GM18867 (cell line): Measurements from ENCODE around the gene TRAPPC6A.

ENCODE experiments used
- ATAC-seq: cut with Tn5 transposase; IDR thresholded peaks from one replicate; pipeline ENCODE4 v1.9.1; 2021; ENCODE audit warnings: mild to moderate bottlenecking, moderate library complexity; ENCODE audit not compliant: unreplicated experiment

TRAPPC6A gene, protein sequence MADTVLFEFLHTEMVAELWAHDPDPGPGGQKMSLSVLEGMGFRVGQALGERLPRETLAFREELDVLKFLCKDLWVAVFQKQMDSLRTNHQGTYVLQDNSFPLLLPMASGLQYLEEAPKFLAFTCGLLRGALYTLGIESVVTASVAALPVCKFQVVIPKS

DNA sequence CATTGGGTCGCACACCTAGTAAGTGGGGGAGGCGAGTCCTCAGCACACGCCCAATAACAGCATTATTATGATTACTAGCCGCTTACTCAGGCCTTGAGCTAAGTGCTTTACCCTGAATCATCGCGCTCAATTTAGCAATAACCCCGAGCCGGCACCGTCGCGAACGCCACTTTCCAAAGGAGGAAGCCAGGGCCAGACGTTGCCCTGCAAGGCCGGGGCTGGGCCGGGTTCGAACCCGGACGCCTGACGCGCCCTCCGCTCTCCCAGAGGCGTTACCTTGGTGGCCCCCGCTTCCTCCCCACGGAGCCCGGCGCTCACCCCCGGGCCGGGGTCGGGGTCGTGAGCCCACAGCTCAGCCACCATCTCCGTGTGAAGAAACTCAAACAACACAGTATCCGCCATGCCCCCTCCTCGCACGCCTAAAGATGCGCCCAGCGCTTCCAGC is at the start of gene TRAPPC6A:
TSS of gene TRAPPC6A (minus strand) at position 421 of the 445 bp plus-strand sequence. CDS start at position 402, 19 bp downstream.
- peak; percentile 10 for ATAC-seq

DNA sequence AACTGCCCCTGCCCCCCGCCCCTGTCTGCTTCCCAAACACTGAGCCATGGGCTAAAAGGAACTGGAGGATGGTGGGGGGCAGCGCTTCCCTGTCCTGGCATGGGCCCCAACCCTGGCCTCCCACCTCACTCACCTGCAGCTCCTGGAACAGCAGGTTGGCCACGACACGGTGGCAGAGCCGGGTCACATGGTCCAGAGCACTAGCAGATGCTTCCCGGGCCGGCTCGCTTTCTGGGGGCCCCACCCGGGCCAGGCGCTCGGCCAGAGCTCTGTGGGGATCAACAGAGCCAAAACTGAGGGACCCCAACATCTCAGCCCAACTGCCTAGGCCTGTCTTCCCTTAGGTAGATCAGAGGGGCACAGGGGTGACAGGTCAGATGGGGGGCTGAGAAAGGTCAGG is 46.6 kb upstream of the TRAPPC6A start:
- ATAC-seq, result no peak

DNA sequence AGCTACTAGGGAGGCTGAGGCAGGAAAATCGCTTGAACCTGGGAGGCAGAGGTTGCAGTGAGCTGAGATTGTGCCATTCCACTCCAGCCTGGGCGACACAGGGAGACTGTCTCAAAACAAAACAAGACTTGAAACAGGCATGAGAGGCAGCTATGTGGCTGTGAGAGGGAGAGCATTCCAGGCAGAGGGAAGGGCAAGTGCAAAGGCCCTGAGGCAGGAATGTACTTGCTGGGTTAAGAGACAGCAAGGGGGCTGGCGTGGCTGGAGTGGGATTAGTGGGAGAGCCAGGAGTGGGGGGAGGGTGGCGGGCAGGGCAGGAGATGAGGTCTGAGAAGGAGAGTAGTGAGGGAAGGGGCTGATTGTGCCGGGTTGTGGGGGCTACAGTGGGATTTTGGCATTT is 45.8 kb upstream of the TRAPPC6A start:
- no peak for ATAC-seq

DNA sequence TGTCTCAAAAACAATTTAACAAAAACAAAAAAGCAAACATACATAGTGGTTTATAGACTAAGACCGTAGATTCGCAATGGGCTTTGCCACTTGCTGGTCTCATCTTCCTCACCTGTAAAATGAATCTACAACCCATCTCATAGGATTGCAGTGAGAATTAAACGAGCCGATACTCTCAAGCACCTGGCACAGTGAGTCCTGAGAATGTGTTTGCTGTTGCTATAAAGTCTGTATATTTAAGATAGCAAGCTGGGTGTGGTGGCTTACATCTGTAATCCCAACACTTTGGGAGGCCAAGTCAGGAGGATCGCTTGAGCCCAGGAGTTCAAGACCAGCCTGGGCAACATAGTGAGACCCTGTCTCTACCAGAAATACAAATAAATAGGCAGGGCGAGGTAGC is 44.7 kb upstream of the TRAPPC6A start:
- ATAC-seq, result no peak

DNA sequence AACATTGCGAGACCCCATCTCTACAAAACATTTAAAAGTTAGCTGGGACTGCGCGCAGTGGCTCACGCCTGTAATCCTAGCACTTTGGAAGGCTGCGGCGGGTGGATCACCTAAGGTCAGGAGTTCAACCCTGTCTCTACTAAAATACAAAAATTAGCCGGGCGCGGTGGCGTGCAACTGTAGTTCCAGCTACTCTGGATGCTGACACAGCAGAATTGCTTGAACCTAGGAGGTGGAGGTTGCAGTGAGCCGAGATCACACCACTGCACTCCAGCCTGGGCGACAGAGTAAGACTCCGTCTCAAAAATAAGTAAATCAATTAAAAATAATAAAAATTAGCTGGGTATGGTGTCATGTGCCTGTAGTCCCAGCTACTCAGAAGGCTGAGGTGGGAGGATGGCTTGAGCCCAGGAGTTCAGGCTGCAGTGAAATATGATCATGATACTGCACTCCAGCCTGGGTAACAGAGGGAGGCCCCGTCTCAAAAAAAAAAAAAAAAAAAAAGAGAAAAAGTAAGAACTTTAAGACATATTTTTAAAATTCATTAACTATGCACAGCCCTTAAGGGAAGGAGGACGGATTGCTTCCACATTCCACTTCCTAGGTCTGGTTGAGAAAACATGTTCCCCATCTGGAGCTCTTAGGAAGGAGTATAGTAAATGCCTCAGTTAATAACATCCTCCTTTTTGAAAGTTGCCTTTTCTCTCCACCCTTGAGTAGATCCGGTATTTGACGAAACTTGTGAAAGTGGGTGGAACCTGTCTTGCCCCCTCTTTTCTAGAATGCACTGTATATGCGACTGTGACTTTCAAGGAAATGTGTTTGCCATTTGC is 41.1 kb upstream of the TRAPPC6A start:
- ATAC-seq, result no peak

DNA sequence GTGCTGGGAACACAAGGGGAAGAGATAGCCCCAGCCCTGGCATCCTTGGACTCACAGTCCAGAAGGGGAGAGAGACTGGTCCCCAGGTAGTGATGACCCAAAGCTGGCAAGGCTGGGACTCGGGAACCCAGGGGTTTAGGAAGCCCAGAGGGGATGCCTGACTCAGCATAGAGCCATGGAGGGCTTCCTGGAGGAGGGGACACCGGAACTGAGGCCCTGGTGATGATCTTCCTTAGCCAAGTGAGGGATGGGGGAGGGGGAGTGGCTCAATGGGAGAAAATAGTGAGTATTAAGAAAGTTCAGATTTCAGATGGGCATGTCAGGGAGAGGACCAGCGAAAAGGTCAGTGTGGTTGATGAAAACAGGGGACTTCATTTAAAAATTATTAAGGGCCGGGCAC is 40.4 kb upstream of the TRAPPC6A start:
- ATAC-seq, result no peak

DNA sequence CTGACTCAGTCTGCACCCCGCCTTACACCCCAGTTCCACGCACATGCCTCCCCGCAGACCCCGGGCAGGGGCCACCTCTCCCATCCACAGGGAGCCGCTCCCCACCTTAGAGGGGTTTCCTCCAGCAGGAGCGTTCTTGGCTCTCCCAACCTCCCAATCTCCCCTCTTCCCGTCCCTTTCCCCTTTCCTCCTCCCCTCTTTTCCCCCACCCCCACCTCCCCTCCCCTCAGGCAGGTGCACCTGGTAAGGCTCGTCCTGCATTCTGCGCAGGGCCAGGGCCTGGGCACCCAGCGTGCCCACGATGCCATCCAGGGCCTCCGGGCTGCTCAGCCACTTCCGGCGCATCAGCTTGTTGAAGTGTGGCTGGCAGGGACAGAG is 39.9 kb upstream of the TRAPPC6A start:
- ATAC-seq, result no peak

DNA sequence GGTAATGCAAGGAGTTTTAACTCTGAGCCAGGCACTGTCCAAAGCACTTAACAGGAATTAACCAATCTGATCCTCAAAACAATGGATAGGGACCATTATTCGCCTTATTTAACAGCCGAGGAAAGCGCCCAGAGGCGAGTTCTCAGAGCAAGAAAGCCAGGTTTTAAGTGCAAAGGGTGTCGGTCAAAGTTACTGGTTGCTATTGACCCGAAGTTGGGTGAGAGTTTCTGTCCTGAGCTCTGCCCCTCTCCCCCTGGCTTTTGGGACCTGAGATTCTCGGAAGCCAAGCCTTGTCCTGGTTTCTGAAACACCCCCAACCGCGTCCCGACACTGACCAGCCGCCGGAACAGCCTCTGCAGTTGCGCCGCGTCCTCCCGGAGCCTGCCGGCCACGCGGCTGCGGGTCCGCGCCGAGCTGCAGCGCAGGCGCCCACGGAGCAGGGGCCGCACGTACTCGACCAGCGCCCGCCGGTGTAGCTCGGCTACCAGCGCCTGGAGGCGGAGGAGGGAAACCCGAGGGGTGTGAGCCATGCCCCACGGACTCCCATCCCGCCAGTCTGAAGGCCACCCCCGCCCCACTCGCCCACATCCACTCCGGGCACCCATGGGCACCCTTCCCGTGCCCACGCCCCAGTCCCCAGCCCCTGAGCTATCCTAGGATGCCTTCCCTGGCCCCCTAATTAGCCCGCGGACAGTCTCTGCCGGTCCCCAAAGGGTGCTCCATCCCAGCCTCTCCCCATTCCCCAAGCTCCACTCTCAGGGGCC is 39.3 kb upstream of the TRAPPC6A start:
- no peak for ATAC-seq

DNA sequence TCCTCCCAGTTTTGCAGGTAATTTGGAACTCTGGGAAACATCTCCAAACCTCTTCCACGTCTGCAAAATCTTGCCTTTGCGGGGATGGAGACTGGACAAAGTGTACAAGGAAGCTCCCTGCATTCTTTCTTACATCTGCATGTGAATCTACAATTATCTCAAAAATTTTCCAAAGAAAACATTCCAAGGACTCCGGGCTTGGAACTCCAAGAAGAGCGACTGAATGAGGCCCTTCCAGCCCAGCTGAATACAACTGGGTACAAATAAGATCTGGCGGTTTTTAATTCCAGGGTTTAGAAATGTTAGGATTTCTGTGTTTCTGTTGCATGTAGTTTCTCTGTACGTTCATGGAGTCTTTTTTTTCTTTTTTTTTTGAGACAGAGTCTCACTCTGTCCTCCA is 38.6 kb upstream of the TRAPPC6A start:
- ATAC-seq, result no peak

DNA sequence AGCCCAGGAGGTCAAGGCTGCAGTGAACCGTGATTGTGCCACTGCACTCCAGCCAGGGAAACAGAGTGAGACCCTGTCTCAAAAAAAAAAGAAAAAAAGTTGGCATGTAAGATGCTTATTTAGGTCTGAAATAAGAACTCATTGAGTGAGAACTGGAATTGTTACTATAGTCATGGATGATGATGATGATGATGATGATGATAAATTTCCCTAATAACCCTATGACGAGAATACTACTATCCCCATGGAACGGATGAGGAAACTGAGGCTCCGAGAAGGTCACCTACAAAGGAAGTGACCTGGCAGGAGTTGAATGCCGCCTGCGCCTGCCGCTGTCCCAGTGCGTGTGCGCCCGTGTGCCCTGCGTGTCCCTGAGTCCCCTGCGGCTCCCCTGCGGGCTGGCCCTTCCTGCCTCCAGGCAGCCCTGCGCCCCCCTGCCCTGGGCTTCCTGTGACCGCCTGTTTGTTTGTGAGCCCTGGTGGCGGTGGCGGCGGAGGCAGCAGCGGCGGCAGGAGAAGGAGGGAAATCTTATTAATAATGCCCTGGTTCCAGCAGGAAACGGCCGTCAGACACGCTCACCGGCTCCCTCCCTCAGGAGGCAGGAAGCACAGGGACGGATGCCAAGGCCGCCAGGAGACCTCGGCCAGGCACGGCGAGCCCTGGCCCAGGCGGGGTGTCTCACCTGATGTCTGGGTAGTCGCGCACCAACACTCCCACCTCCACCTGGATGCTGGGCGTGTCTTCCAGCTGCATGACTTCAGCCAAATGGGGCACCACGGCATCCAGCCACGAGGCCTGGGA is 37.6 kb upstream of the TRAPPC6A start:
- ATAC-seq, result no peak

DNA sequence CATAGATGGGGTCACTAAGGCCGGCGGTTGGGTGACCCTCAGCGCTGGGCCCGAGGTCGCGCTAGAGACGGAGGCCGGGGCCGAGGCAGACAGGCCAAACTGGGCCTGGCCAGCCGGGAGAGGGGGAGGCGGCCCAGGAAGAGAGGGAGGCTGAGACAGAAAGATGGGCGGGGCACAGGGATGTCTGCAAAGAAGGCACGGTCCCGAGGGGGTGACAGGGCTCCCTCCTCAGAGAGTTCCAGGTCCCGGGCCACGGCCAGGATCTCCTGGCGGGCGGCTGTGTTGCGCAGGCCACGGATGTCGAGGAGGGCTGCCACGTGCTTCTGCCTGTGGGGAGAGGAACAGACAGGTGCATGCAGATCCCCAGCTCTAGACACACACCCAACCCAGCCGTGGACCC is 35.0 kb upstream of the TRAPPC6A start:
- ATAC-seq, result no peak

DNA sequence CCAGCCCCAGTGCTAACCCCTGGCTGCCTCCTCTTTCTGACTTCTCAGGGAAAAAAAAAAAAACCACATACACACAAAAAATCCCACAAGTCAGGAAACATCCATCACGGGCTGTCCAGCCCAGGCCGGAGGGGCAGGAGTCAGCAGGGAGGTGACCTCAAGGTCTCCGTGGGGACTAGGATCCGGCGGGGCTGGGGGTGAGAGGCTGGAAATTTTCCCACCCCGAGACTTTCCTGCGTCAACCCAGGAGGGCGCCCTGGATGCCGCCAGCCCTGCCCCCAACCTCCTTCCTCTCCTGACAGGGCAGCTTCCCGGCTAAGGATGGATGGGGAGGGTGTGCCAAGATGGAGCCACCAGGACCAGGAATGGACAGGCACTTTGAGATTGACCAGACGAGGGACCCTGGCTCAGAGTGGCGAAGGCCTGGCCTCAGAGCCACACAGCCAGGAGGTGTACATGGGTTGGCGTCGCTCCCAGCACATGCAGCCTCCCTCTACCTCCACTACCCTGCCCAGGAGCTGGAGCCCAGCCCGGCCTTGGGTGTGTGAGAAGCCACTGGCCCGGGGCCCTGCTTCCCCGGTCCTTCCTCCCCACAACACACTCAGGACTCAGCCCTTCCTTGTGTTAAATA is 33.8 kb upstream of the TRAPPC6A start:
- ATAC-seq, result no peak

DNA sequence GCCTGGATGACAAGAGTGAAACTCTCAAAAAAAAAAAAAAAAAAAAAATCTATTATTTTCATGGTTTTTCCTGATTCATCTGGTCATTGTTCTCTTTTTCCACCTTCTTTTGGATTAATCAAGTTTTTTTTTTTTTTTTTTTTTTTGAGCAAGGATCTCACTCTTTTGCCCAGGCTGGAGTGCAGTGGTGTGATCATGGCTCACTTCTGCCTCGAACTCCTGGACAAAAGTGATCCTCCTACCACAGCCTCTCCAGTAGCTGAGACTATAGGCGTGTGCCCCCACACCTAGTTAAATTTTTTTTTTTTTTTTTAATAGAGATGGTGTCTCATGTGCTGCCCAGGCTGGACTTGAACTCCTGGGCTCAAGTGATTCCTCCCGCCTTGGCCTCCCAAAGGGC is 28.3 kb upstream of the TRAPPC6A start:
- ATAC-seq, result no peak

DNA sequence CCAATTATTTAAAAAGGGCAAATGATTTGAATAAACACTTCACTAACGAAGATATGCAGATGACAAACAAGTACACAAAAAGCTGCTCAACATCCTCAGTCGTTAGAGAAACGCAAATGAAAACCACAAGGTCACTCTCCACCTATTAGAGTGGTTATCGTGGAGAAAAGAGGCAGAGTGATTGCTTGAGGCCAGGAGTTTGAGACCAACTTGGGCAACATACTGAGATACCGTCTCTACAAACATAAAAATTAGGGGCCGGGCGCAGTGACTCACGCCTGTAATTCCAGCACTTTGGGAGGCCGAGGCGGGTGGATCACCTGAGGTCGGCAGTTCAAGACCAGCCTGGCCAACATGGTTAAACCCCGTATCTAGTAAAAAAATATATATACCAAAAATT is 27.8 kb upstream of the TRAPPC6A start:
- no peak for ATAC-seq

DNA sequence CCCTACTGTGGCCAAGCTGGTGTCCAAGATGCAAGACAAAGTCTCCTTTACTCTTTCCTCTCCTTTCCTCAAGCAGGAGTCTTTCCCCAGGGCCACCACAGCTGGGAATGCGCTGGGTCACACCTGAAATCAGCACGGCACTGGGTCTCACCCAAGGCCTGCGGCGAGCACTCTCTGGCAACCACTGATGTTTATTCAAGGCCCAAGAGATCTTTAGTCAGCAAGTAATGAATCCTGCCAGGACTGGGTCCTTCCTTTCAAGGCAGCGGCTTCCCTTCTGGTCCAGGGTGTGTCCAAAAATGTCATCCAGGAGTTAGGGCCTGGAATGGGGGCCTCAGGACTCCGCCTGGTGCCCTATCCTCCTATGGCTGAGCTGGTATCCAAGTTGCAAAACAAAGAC is 24.6 kb upstream of the TRAPPC6A start:
- ATAC-seq, result no peak

DNA sequence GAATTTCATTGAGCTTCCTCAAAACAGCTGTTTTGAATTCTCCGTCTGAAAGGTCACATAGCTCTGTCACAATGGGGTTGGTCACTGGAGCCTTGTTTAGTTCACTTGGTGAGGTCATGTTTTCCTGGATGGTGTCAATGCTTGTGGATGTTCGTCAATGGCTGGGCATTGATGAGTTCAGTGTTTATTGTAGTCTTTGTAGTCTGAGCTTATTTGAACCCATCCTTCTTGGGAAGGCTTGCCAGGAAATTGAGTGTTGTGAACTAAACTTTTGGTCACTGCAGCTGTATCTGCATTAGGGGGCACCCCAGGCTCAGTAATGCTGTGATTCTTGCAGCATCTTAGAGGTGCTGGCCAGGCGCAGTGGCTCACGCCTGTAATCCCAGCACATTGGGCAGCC is 22.5 kb upstream of the TRAPPC6A start:
- ATAC-seq, result no peak

DNA sequence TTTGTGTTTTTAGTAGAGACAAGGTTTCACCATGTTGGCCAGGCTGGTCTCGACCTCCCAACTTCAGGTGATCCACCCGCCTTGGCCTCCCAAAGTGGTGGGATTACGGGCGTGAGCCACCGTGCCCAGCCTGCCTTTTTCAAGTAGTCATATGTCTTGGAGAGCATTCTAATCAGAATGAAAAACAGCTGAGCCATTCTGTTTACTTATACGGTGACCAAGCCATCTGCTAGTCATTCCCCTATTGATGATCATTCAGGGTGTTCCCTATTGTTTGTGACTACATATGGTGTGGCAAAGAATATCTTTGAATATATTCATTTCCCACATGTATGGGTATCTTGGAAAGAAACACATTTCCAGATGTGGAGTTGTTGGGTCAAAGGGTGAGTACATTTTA is 17.7 kb upstream of the TRAPPC6A start:
- ATAC-seq, result no peak

DNA sequence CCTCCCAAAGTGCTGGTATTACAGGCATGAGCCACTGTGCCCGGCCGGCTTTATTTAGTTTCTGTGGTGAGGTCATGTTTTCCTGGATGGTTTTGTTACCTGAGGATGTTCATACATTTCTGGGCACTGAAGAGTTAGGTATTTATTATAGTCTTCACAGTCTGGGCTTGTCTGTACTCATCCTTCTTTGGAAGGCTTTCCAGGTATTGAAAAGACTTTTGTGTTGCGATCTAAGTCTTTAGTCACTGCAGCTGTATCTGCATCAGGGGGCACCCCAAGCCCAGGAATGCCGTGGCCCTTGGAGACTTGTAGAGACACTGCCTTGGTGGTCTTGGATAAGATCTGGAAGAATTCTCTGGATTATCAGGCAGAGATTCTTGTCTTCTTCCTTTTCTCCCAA is 13.3 kb upstream of the TRAPPC6A start:
- no peak for ATAC-seq

DNA sequence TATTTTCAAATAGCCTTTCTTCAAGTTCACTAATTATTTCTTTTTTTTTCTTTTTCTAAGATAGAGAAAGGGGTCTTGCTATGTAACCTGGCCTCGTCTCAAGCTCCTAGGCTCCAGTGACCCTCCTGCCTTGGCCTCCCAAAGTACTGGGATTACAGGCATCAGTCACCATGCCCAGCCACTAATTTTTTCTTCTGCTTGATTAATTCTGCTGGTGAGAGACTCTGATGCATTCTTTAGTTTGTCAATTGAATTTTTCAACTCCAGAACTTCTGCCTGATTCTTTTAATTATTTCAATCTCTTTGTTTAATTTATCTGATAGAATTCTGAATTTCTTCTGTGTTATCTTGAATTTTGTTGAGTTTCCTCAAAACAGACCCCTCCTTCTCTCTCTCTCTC is 11.9 kb upstream of the TRAPPC6A start:
- no peak for ATAC-seq

DNA sequence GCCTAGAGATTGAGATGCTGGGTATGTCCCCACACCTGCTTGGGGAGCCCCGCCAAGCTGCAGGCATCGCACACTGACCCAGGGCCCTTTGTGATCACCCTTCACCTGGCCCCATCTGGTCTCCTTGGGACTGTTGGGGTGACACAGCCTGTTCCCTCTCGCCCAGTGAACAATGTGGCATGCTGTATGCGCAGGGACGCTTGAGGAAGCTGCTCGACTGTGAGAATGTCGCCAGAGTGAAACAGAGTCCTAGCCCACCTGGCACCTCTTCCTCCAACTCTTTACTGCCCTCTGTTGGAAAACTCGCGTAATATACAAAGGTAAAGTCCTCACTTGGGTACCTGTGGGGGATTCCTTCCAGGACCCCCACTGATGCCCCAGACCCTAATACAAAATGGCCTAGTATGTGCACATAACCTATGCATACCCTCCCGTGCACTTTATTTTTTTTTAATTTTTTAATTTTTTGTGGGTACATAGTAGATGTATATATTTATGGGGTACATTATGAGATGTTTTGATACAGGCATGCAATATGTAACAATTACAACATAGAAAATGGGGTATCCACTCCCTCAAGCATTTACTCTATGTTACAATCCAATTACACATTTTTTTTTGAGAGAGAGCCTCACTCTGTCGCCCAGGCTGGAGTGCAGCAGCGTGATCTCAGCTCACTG is 9.5 kb upstream of the TRAPPC6A start:
- no peak for ATAC-seq
